NCI-H2196 (cell line): ENCODE data around the gene SAE1.
A peak's percentile ranks its signal among the peaks of the same experiment; 100 is the strongest.
"Not testable (repeated sequence)": the region's sequence is repeated elsewhere in the genome, so short reads cannot be mapped to it uniquely, and the experiment has no call there.

Experiments
- DNase-seq: peaks from one replicate; lab custom pipeline; 2025; ENCODE audit not compliant: unreplicated experiment; lab: John Stamatoyannopoulos, UW

SAE1 gene

GRCh38 chr19:47232422-47233211 lies 102.0 kb downstream of the SAE1 start:
- DNase-seq: no peak

DNA sequence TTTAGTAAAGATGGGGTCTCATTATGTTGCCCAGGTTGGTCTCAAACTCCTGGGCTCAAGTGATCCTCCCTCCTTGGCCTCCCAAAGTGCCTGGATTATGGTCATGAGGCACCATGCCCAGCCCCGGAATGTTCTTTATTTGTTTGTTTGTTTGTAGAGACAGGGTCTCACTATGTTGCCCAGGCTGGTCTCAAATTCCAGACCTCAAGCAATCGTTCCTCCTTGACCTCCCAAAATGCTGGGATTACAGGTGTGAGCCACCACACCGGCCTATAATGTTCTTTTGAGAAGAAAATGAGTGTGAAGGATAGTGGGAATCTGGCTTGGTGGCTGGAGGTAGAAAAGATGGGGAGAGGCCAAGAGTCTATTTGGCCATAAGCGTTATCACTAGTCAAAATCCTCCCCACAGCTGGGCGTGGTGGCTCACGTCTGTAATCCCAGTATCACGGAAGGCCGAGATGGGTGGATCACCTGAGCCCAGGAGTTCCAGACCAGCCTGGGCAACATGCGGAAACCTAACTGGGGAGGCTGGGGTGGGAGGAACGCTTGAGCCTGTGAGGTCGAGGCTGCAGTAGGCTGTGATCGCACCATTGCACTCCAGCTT lies 105.5 kb downstream of the SAE1 start:
- DNase-seq: no peak

DNA sequence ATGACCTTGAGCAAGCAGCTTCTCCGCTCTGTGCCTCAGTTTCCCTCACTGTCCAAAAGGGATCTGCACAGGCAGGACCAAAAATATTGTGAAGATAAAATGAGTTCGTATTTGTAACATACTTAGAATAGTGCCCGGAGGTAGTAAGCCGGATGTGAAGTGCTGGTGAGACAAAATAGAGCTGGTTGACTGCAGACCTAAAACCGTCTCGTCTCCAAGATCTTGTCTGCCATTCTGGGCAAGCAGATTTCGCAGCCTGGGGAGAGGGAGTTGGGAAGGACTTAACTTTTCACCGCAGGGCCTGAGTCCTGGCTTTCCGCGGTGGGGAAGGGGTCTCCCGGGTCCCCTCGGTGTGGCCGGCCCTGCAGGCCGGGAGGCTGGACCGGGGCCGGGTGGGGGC lies 108.5 kb downstream of the SAE1 start:
- no peak for DNase-seq

GRCh38 chr19:47239610-47240296 lies 109.1 kb downstream of the SAE1 start:
- peak; percentile 63 for DNase-seq

DNA sequence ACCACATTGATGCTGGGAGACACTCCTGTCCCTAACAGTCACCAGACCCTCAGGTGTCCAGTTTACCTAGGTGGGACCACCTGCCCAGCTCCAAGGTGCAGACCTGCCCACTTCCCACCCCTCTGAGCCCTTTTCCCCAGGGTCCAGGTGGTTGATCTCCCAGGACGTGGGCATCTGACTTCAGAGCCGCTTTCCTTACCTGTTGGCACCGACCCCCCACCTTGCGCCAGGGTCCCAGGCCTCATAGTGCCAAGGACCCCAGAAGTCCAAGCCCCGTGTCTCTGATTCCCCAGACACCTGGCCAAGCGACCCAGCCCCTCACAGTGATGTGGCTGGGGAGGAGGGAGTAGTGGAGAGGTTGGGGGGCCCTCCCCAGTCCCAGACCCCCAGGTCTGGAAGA lies 109.9 kb downstream of the SAE1 start:
- DNase-seq: no peak

DNA sequence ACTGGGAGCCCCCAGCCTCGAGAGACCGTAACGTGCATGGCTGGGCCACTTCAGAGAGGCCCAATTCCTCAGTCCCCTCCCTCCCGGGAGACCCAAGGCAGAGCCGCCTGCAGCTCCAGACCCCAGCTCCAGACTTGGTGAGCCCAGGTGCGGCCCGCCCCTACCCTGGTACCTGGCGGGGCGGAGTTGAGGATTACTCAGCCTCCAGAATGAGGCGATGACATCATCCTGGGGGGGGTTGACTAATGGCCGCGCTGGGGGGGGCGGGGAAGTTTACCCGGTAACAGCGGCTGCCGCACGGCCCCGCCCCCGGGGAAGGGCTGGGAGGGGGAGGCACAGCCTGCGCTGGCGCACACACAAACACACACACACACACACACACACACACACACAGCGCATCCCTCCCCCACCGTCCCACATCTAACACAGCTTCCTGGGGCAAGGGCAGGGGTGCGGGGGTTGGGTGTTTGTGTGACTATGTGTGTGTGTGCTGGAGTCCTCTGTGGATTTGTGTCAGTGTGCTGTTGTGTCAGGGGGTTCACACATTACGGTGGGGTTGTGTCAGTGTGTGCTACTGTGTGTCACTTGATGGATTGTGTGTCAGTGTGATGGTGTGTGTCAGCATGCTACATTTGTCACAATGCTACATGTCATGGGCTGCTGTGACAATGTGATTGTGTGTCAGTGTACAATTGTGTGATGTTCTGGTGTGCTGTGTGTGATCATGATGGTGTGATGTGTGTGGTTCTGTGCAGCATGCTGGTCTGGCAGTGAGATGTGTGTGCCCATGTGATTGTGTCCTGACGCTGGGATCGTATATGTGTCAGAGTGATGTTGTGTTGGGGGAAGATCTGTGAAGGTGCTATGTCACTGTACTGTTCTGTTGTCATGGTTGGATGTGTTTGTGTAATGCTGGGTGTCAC lies 110.6 kb downstream of the SAE1 start:
- peak; percentile 94 for DNase-seq

GRCh38 chr19:47241919-47242577 lies 111.4 kb downstream of the SAE1 start:
- no peak for DNase-seq

GRCh38 chr19:47243364-47243775 lies 112.7 kb downstream of the SAE1 start:
- DNase-seq: no peak

- peak; percentile 95 for DNase-seq
Observed at GRCh38 chr19:47243776-47244547, 113.3 kb downstream of the SAE1 start.

- peak; percentile 51 for DNase-seq
Observed at GRCh38 chr19:47247308-47247990, 116.8 kb downstream of the SAE1 start.

- not testable (repeated sequence) for DNase-seq
Observed at GRCh38 chr19:47253016-47253415, 122.4 kb downstream of the SAE1 start.

GRCh38 chr19:47253467-47253881 lies 122.8 kb downstream of the SAE1 start:
- DNase-seq: peak; percentile 27

DNA sequence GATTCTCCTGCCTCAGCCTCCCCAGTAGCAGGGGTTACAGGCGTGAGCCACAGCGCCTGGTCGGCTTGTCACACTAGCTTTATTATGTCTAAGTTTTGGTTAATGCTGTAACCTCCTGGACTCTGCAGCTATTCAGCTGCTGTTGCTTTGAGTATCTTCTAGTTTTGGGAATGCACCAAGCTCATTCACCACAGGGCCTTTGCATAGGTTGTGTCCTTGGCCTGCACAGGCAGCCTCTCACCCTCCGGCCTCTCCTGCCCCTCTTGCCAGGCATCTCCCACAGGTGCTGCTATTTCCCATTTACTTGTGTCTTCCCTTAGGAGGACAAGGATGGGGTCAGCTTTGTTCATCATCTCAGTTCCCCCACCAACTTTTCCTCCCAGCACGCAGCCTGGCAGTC lies 123.3 kb downstream of the SAE1 start:
- DNase-seq: no peak

GRCh38 chr19:47255879-47256692 lies 125.5 kb downstream of the SAE1 start, which contains the start of gene CCDC9:
Gene CCDC9, plus strand, starts transcription at chr19:47256525. Its CDS starts 1,876 bp downstream, at chr19:47258401.
- DNase-seq: peak; percentile 99

- peak; percentile 100 for DNase-seq
Observed at GRCh38 chr19:47256693-47257410, 126.2 kb downstream of the SAE1 start.

DNA sequence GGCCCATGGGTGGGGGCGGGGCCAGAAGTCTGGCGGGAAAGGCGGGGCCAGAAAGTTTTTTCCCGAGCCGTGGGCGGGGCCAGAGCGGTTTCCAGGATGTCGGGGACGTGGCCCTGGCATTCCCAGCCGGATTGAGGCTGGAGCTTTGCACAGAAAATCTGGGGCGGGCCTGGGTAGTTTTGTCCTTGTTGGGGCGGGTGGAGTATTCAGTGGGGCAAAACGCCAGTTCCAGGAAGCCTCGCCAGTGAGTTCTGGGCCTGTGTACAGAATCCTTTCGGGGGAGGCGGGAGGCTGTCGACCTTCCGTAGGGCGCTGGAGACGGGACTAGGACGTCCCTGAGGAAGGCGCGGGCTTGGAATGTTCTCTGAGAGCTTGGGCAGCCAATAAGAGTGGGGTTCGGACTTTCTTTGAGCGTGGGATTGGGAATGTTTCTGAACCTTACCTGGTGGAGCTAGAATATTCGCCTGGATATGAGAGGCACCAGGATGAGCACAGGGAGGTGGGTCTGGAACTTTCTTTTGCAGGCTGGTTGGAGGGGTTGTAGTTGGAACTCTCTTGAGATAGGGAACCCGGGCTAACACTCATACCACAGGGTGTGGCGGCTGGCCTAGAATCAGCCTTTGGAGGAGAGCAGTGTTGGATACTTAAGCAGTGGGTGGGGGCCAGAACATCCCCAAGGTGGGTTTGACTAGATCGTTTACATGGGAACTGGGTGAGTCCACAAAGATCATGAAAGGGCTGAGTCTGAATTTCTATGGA lies 127.0 kb downstream of the SAE1 start:
- DNase-seq: no peak

DNA sequence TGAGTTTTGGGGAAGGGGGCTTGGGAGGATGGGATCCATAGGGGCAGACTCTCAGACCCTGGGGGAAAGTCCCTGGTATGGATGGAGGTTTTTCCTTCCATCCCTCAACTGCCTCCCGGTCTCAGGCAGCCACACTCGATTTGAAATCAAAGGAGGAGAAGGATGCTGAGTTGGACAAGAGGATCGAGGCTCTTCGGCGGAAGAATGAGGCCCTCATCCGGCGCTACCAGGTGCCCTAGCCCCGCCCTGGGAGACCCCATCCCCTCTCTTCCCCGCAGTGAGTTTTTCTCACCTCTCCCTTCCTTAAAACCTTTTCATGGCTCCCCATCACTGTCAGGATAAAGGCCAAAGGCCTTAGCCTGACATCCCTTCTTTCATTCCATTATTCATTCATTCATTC lies 127.8 kb downstream of the SAE1 start:
- DNase-seq: no peak
